H1 (cell line): Measurements from ENCODE around the gene DIPK1A. TPM values are rescaled to one million over a fixed set of nuclear protein-coding genes. Genes with fewer than 3 reads are reported as not detected.
A peak's percentile ranks its signal among the peaks of the same experiment; 100 is the strongest.

Experiments
- CTCF ChIA-PET: fragments of 300-600 bp; sonication (Branson Sonifier 250); formaldehyde crosslinking; loops from one replicate; lab custom pipeline; 2021; ENCODE audit not compliant: partially characterized antibody; lab: Charles Lee
- POLR2A ChIA-PET: fragments of 300-600 bp; sonication (Branson Sonifier 250); formaldehyde crosslinking; loops from one replicate; lab custom pipeline; 2021; ENCODE audit warnings: inconsistent platforms; ENCODE audit not compliant: partially characterized antibody; lab: Charles Lee
- DNase-seq, 2 experiments: peaks; one replicate each; pipeline versions ENCODE4 v3.0.0 to v3.0.0-alpha.2; 2010 to 2022; ENCODE audit warnings: low spot score in 2 of 2, low read depth in 1 of 2, mixed read lengths in 1 of 2
- FAIRE-seq: peaks from 2 replicates; lab custom pipeline; 2011; peaks lifted over from hg19 to GRCh38; lab: Jason Lieb, UNC
- H2AFZ ChIP-seq: 2 replicates; pipeline ENCODE4 v1.8.1; 2012; ENCODE audit warnings: low read length, inconsistent platforms
- H2AK5ac ChIP-seq: 2 replicates; pipeline ENCODE4 v1.6.1; 2013; ENCODE audit warnings: low read depth, low read length
- H2BK120ac ChIP-seq: replicated peaks from 2 replicates; pipeline ENCODE3; 2013; ENCODE audit warnings: low read depth, low read length, inconsistent platforms
- H2BK12ac ChIP-seq: 2 replicates; pipeline ENCODE4 v1.6.1; 2013; ENCODE audit warnings: low read depth, low read length
- H2BK15ac ChIP-seq: 2 replicates; pipeline ENCODE4 v1.6.1; 2013; ENCODE audit warnings: low read length
- H2BK20ac ChIP-seq: 2 replicates; pipeline ENCODE4 v1.6.1; 2013; ENCODE audit warnings: low read length
- H2BK5ac ChIP-seq: 2 replicates; pipeline ENCODE4 v1.6.1; 2013; ENCODE audit warnings: low read depth, low read length
- H3K14ac ChIP-seq: 2 replicates; pipeline ENCODE4 v1.6.1; 2013; ENCODE audit warnings: inconsistent platforms; ENCODE audit not compliant: insufficient read length
- H3K18ac ChIP-seq: 2 replicates; pipeline ENCODE4 v1.6.1; 2013; ENCODE audit warnings: low read length; ENCODE audit errors: extremely low read depth
- H3K23ac ChIP-seq: 2 replicates; pipeline ENCODE4 v1.6.1; 2013; ENCODE audit warnings: inconsistent platforms; ENCODE audit not compliant: insufficient read length
- H3K23me2 ChIP-seq: 2 replicates; pipeline ENCODE4 v1.6.1; 2013; ENCODE audit warnings: low read depth, low read length
- H3K27ac ChIP-seq: 2 replicates; pipeline ENCODE4 v1.6.1; 2011; ENCODE audit warnings: low read depth, low read length, inconsistent platforms
- H3K27me3 ChIP-seq, 4 experiments: replicated peaks in 1 of 4; 1 replicate in 1 of 4; 2 replicates in 3 of 4; pipeline versions ENCODE4 v1.6.1 to v1.8.1; 2011 to 2013; ENCODE audit warnings: low read length in 3 of 4, mild to moderate bottlenecking in 3 of 4, inconsistent platforms in 2 of 4, mixed read lengths in 2 of 4, moderate library complexity in 1 of 4; ENCODE audit not compliant: control insufficient read depth in 3 of 4, insufficient read depth in 3 of 4; ENCODE audit errors: extremely low read depth in 1 of 4
- H3K36me3 ChIP-seq, 4 experiments: 2 replicates each; pipeline versions ENCODE4 v1.6.1 to v1.8.1; 2011 to 2013; ENCODE audit warnings: mild to moderate bottlenecking in 4 of 4, low read length in 3 of 4, moderate library complexity in 2 of 4, control low read depth in 1 of 4, inconsistent platforms in 1 of 4; ENCODE audit not compliant: insufficient read depth in 4 of 4, control insufficient read depth in 2 of 4
- H3K4ac ChIP-seq: replicated peaks from 2 replicates; pipeline ENCODE3; 2013; ENCODE audit warnings: low read length, low read depth, mixed read lengths, inconsistent platforms; ENCODE audit not compliant: insufficient read length
- H3K4me1 ChIP-seq, 4 experiments: replicated peaks in 1 of 4; 1 replicate in 1 of 4; 2 replicates in 3 of 4; pipeline versions ENCODE4 v1.6.1 to v1.8.1; 2011 to 2013; ENCODE audit warnings: low read length in 3 of 4, inconsistent platforms in 2 of 4, mixed read lengths in 1 of 4; ENCODE audit not compliant: insufficient read depth in 4 of 4, control insufficient read depth in 3 of 4
- H3K4me2 ChIP-seq, 2 experiments: 2 replicates each; pipeline versions ENCODE4 v1.6.1 to v1.8.1; 2011 to 2013; ENCODE audit warnings: low read depth in 2 of 2, low read length in 2 of 2, control low read depth in 1 of 2, inconsistent platforms in 1 of 2, mild to moderate bottlenecking in 1 of 2; ENCODE audit not compliant: insufficient read depth in 1 of 2
- H3K4me3 ChIP-seq, 4 experiments: fragments of 200-600, 300-600 bp in 1 of 4; sonication (generic), shearing (Covaris generic), sonication (Bioruptor Twin) in 1 of 4; 2 replicates each; pipeline versions ENCODE4 v1.5.1 to v1.8.1; 2011 to 2016; ENCODE audit warnings: low read length in 4 of 4, low read depth in 3 of 4, control low read depth in 2 of 4, inconsistent platforms in 2 of 4, mild to moderate bottlenecking in 2 of 4, mixed read lengths in 1 of 4, moderate library complexity in 1 of 4; ENCODE audit not compliant: insufficient read depth in 2 of 4; ENCODE audit errors: extremely low read depth in 1 of 4
- H3K56ac ChIP-seq: replicated peaks from 2 replicates; pipeline ENCODE3; 2013; ENCODE audit warnings: low read depth, mild to moderate bottlenecking, mixed read lengths, low read length, inconsistent platforms; ENCODE audit not compliant: insufficient read length
- H3K79me1 ChIP-seq: 2 replicates; pipeline ENCODE4 v1.6.1; 2013; ENCODE audit warnings: low read depth, low read length, control low read depth
- H3K79me2 ChIP-seq, 2 experiments: 2 replicates each; pipeline versions ENCODE4 v1.6.1 to v1.8.1; 2012 to 2013; ENCODE audit warnings: low read length in 2 of 2, mild to moderate bottlenecking in 2 of 2, inconsistent platforms in 1 of 2; ENCODE audit not compliant: insufficient read depth in 2 of 2, control insufficient read depth in 1 of 2
- H3K9ac ChIP-seq, 4 experiments: replicated peaks in 1 of 4; 1 replicate in 1 of 4; 2 replicates in 3 of 4; pipeline versions ENCODE4 v1.6.1 to v1.8.1; 2011 to 2013; ENCODE audit warnings: low read depth in 3 of 4, low read length in 3 of 4, control low read depth in 2 of 4, mild to moderate bottlenecking in 2 of 4, moderate library complexity in 2 of 4, inconsistent platforms in 1 of 4; ENCODE audit errors: extremely low read depth in 1 of 4
- H3K9me3 ChIP-seq, 2 experiments: 2 replicates each; pipeline versions ENCODE4 v1.6.1 to v1.8.1; 2012 to 2013; ENCODE audit warnings: mild to moderate bottlenecking in 2 of 2, moderate library complexity in 2 of 2, control low read depth in 1 of 2, inconsistent platforms in 1 of 2, low read depth in 1 of 2, low read length in 1 of 2, mixed read lengths in 1 of 2; ENCODE audit not compliant: insufficient read depth in 2 of 2
- H4K20me1 ChIP-seq, 2 experiments: replicated peaks in 1 of 2; 2 replicates each; pipeline versions ENCODE3 to v1.8.1; 2011 to 2013; ENCODE audit warnings: inconsistent platforms in 2 of 2, low read length in 2 of 2, mild to moderate bottlenecking in 1 of 2; ENCODE audit not compliant: insufficient read depth in 2 of 2, control insufficient read depth in 1 of 2
- H4K5ac ChIP-seq: 2 replicates; pipeline ENCODE4 v1.6.1; 2013; ENCODE audit warnings: low read length, low read depth, mixed read lengths, inconsistent platforms; ENCODE audit not compliant: insufficient read length
- H4K8ac ChIP-seq: 2 replicates; pipeline ENCODE4 v1.8.0; 2013; ENCODE audit warnings: mild to moderate bottlenecking, moderate library complexity, low read length, inconsistent platforms; ENCODE audit not compliant: insufficient read depth; ENCODE audit errors: extremely low read depth
- H4K91ac ChIP-seq: replicated peaks from 2 replicates; pipeline ENCODE3; 2013; ENCODE audit warnings: low read length, mixed read lengths, inconsistent platforms; ENCODE audit not compliant: insufficient read length
- BACH1 ChIP-seq: IDR thresholded peaks from 2 replicates; pipeline ENCODE4 v1.6.1; 2012; ENCODE audit warnings: low read length, improper control_type of control experiment
- BCL11A ChIP-seq, 2 experiments: IDR thresholded peaks; one replicate each; pipeline ENCODE4 v1.6.1; 2011; ENCODE audit warnings: low read depth in 2 of 2, low read length in 2 of 2, mild to moderate bottlenecking in 2 of 2
- CHD1 ChIP-seq: IDR thresholded peaks from 2 replicates; pipeline ENCODE4 v1.6.1; 2012; ENCODE audit warnings: low read depth, low read length, improper control_type of control experiment
- KDM5A ChIP-seq: fragments of 200-600 bp; IDR thresholded peaks from 2 replicates; pipeline ENCODE4 v1.7.1; 2012; ENCODE audit warnings: mild to moderate bottlenecking, low read length, inconsistent platforms, mixed read lengths
- MAFK ChIP-seq: IDR thresholded peaks from 2 replicates; pipeline ENCODE4 v1.6.1; 2012; ENCODE audit warnings: low read depth, mild to moderate bottlenecking, improper control_type of control experiment, low read length
- WGBS, 2 experiments: shearing (Covaris generic) in 1 of 2; methylation state at CpG; one replicate each; pipeline versions ENCODE4 v1.1.6 to v1.1.7; 2013 to 2015; ENCODE audit warnings: low lambda C conversion rate in 2 of 2, mixed read lengths in 2 of 2, inconsistent platforms in 1 of 2, low coverage in 1 of 2, missing lambda C conversion rate in 1 of 2; ENCODE audit not compliant: insufficient replicate concordance in 2 of 2, insufficient coverage in 1 of 2, insufficient read length in 1 of 2; ENCODE audit errors: extremely low coverage in 1 of 2, missing lambda C conversion rate in 1 of 2; 5-methylcytosine and 5-hydroxymethylcytosine counted together
- polyA plus RNA-seq, 7 experiments: library from polyadenylated mRNA; depleted of rRNA in 3 of 7; stranded (reverse) in 5 of 7; unstranded in 2 of 7; fragments of >200 nt in 5 of 7; fragments of 200-250 nt in 2 of 7; gene quantifications; 1 replicate in 5 of 7; 2 replicates in 1 of 7; 4 replicates in 1 of 7; pipeline versions ENCODE4 v1.2.1 to v1.2.3, GENCODE V29; 2011 to 2013; ENCODE audit warnings: missing spikeins in 2 of 7, mixed read lengths in 2 of 7
- total RNA-seq: library from RNA; stranded (reverse); fragmentation: NEBNext Ultra II Directional; extraction: Animal tissue kit (Norgen Biotek cat#: 25700); gene quantifications from 2 replicates; pipeline ENCODE4 v1.2.1, GENCODE V29; 2021

DIPK1A gene
- total and polyA plus RNA-seq, 2 of the 8 experiments (the other 6 are each of a cell fraction or from before 2014, with no cell fraction given), result 2.5 to 5.0 TPM

DNA sequence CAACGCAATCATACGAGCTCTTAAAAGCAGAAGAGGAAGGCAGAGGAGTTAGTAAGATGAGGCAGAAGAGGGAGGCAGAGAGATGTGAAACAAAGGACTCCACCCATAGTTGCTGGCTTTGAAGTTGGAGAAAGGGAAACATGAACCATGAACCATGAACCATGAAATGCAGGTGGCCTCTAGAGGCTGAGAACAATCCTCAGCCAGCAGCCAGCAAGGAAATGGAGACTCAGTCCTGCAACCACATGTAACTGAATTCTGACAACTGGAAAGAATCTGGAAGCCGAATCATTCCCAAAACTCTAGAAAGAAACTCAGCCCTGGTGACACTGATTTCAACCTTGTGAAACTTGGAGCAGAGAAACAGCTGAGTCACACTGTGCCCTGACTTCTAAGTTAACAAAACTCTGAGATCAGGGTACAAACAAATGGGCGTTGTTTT, 10.1 kb downstream of the DIPK1A start:
- peaks cover 0 to 1% of the 10 kb centered on the region in 2 experiments for H4K20me1 ChIP-seq
- peak; percentile 19 for FAIRE-seq

More for the DNA sequence above, 10.1 kb downstream of the DIPK1A start:
- no peak overlapping the region for H2BK20ac ChIP-seq
- no peaks in the 10 kb centered on the region for H3K79me1 ChIP-seq
- H2BK5ac ChIP-seq, result no peak overlapping the region
- H4K8ac ChIP-seq, result no peak overlapping the region
- POLR2A ChIA-PET, result interaction anchor here (1.2 kb wide), 1 partner anchor 10 kb away, joined by 4 read pairs; the partner anchor contains the start of gene DIPK1A
- H2AK5ac ChIP-seq, result no peak overlapping the region
- H4K5ac ChIP-seq, result no peak overlapping the region
- H2BK15ac ChIP-seq, result no peak overlapping the region
- CTCF ChIA-PET, result interaction anchor here (0.6 to 2.7 kb wide), 6 partner anchors 9 to 352 kb away, joined by 3 to 12 read pairs (median 4); partner anchors contain the start of gene DIPK1A
- H3K56ac ChIP-seq, result no peak overlapping the region
- H3K18ac ChIP-seq, result no peak overlapping the region
- H3K4me1 ChIP-seq, result peaks cover 0 to 3% (median 0%) of the 10 kb centered on the region in 4 experiments; a peak in 1 of 7 replicates
- H3K79me2 ChIP-seq, result no peaks in the 10 kb centered on the region
- H3K9me3 ChIP-seq, result no peaks in the 10 kb centered on the region
- TF ChIP-seq MAFK (peak; percentile 24; the same call in 1 of the 2 replicates), KDM5A (no peak), BCL11A (IDR thresholded peaks at IDR 0.05; ENCODE audit: low read depth in 2 of 2, low read length in 2 of 2) (no peak), BACH1 (peak; percentile 13; the same call in 1 of the 2 replicates), CHD1 (no peak)
- TF ChIP-seq, all 59 proteins: peak for 2
- Histone ChIP-seq H4K91ac (no peak overlapping the region), H2AFZ (peak overlapping the region; percentile 75; the same call in 1 of the 2 replicates), H3K27me3 (no peaks in the 10 kb centered on the region), H3K4ac (no peak overlapping the region), H3K4me3 (no peak overlapping the region), H3K27ac (no peak overlapping the region), H3K4me2 (no peak overlapping the region), H3K23me2 (peaks cover 2% of the 10 kb centered on the region; the same call in 1 of the 2 replicates), H3K14ac (no peak overlapping the region), H3K23ac (no peak overlapping the region), H3K36me3 (no peaks in the 10 kb centered on the region), H2BK120ac (no peak overlapping the region), H3K9ac (no peak overlapping the region), H2BK12ac (no peak overlapping the region; the same call in 1 of the 2 replicates)
- WGBS, 2 experiments, result 90% methylated on average over 4 of the region's 4 CpGs; no CpG with 5 or more reads in 1 of the 2 experiments
- DNase-seq, result no peak
